GM19467 (cell line): Measurements from ENCODE around the gene ANKRD50.

Experiments
- ATAC-seq: cut with Tn5 transposase; IDR thresholded peaks from one replicate; pipeline ENCODE4 v1.9.1; 2021; ENCODE audit warnings: mild to moderate bottlenecking, moderate library complexity; ENCODE audit not compliant: unreplicated experiment

Gene ANKRD50

DNA sequence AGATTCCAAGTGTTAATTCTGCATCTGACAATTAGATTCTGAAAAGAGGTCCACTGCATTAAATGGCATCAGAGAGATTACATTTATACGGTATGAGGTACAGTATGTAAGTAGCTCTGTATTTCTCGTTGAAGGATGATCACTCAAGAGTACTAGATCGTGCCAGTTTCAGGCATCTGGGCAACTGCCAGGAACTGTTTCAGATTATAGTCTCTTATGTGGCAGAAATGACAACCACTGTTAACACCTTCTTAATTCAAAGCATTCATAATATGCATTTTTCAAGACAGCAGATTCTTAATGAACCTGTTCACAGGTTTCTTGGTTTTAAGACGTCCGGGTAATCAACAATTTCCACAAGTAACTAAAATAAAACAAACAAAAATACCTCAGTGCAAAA is 1.6 kb downstream of the ANKRD50 start:
- no peak for ATAC-seq

DNA sequence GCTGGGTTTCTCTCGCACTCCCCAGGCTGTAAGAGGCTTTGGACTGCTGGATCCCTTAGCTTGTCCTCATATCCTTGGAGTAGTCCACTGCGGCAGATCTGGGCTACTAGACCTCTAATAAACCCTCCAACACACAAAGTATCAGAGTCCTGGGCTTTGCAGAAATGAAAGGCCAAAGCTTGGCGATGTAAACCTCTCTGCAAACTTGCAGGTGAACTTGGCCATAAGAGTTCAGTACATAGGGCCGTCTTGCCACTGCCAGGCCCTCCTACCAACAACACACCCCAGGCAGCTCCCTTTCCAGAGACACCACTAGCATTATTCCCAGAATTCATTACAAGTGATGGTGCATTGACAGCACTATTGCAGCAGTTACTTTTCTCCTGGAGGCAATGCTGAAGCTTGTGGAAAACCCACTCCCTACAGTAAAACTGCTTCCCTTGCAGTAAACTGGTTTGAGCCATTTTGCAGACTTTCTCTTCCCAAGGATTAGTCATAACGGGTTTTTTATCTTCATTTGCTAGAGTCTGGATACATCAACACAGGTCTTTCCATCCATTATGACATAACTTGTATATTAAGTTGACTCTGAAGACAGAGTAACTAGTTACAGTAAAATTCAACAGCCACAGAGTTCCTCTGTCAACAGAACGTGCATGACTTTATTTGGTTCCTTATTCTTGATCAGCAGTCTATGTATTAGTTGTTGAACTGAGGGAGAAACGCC is 2.4 kb downstream of the ANKRD50 start:
- ATAC-seq = no peak

DNA sequence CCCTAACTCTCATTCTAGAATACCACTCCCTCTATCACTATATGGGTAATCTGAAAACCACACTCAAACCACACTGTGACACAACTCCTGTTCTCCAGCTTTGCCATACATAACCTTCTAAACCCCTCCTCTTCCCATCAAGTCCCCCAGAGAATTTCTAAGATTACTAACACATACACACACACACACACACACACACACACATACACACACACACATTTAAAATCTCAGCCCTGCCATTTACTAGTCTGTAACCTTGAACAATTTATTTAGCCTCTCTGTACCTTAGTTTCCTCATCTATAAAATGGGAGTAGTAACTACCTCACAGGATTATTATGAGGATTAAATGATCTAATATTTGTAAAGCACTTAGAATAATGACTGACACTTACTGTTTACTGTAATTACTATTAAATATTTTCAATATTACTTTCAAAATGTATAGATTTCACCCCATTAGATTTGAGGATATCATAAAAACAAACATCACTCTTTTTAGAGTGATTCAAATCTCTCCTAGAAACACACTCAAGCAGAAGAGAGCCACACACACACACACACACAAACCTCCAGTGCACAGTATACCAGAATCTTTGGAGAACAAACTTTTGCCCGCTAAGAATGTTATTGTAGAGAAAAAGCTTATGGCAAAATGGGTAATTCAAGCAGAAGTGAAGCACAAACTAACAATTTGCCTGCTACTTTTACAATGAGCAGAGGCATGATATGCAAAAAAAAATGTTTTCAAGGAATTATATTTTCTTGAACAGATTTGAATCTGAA is 3.8 kb downstream of the ANKRD50 start:
- no peak for ATAC-seq

DNA sequence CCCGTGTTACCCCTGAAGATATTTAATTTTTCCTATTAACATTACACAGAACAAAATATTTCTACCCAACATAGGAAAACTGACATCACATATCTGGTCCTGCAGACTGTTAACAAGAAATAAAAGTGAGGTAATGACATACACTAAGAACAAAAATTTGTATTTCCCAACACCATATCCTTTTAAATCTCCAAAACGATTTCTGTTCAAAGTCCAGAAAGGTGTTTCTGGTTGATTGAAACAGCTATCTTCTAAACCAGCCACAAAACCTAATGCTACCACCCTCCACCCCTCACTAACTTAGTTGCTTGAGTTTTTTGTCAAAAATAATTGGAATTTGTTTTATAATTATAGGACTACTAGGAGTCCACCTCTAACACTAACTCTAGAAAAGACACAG is 7.1 kb downstream of the ANKRD50 start:
- no peak for ATAC-seq

DNA sequence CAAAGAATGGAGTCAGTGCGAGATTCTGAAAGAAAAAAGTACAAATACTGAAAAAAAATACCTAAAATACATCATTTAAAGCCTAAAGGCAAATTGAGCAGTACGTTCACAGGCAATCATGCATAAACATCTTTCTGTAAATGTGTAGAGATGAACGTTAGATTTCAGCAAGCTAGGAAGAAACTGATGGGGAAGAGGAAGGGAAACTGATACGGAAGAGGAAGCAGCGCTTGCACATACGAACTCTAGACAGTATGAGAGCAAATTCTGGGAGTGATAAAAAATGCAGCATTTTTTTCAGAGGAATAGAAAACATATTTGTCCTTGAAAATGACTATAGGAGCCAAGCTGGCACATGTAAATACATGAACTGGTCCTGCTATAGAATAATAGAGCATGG is 9.4 kb downstream of the ANKRD50 start:
- no peak for ATAC-seq

DNA sequence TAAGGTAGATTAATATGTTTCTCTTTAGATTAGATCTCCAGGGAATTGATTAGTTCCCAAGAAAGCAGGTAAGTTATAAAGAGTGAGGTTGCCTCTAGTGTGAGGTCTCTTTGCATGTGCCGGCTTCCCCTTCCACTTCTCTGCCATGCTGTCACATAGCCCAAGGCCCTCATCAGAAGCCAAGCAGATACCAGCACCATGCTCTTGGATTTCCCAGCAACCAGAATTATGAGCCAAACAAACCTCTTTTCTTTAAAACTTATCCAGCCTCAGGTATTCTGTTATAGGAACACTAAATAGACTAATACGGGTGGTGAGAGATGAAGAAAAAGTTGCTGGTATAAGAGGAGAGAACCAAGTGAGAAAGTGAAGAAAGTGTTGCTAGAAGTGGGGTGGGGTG is 15.1 kb downstream of the ANKRD50 start:
- ATAC-seq = no peak

DNA sequence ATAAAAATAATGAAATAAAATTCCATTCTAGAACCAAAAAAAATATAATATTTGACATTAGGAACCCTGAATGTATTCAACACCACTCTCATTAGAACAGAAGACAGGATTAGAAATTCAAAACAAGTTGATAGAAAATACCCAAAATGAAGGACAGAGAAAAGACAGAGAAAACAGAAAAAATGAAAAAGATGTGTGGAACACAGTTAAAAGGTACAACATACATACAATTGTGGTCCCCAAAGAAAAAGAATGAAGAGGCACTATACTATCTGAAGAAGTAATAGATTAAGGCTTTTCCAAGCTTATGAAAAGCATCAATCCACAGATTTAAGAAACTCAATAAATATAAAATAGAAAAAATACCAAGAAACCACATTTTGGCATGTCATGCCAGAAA is 16.4 kb downstream of the ANKRD50 start:
- no peak for ATAC-seq

DNA sequence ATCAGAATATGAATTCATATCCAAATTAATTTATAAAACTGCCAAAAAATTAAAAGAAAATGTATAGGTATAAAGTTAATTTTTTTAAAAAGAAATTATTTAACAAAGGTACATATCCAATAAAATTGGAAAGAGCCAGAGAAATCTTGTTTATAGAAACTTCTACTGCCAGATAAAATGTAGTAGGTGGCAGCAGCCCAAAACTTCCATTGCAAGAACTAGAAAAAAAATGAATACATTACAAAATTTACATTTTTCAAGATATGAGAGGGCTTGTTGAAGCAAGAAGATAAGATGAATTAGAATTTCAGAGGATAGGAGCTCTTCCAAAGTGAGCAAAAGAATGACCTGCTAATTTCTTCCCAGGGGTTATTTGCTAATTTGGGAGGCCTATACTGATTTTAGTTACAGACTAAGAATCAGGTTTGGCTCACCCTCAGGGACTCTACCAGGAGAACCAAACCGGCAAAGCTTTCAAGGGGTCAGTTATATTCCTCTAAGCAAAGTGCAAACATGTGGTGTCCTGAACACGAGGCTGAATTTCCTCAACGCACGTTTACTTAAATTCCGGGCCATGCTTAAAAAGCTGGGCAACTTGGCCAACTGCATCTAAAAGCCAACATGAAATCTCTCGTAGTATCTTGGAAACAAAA is 17.5 kb downstream of the ANKRD50 start:
- ATAC-seq = no peak

DNA sequence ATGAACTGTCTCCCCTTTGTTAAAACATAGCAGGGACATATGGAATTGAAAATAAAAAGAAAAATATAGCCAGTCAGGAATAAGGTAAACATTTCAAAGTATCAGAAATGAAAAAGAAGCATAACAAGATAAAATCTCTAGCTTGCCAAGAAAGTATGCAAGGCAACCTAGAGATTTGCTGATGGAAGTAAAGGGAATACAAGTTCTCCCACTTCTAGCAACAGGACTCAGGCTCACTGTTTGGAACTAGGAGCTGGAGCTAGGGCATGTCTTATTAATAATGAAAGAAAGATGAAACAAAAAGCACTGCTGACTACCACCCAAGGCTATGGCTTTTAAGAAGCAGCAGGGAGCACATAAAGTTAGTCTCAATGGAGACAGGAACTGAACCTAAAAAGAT is 18.2 kb downstream of the ANKRD50 start:
- no peak for ATAC-seq

DNA sequence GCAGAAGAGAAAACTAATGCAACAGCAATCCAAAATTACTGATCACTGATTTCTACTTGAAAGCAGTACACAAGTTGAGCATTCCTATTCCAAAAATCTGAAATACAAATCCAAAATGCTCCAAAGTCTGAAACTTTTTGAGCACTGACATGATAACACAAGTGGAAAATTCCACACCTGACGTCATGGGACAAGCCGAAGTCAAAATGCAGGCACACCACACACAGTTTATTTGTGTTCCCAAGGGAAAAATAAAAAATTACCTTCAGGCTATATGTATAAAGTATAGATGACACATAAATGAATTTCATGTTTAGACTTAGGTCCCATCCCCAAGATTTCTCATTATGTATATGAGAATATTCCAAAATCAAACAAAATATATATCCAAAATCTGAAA is 20.7 kb downstream of the ANKRD50 start:
- ATAC-seq = no peak

DNA sequence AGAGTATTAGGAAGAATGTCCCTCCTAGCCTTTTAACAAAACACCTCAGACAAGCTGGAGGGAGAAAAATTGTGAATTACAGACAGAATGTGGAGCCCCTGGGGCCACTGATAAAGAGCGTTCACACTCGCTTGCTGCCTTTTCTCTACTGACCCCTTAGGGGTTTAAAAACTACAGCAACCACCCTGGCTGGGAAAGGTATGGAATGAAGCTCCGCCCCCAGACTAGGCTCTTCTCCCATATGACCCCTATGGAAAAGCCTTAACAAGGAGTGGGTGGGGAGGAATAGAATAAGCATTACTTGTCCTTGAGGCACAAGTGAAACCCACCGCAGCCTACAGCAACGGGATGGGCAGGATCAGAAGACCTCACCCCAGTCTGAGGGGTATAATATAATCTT is 26.3 kb downstream of the ANKRD50 start:
- ATAC-seq = no peak

DNA sequence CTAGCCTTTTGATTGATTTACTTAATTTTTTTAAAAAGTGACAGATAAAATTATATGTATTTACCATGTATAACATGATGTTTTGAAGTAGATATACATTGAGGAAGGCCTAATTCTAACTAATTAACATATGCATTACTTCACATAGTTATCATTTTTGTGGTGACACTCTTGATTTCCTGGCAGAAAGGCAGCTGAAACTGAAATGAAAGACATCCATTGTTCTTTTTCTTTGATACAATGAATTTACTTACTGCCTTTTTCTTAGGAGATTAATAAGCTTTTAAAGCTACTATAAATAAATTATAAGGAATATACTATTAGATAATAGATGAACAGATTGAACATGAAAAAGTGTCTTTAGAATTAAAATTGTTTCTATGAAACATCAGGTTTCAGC is 26.7 kb downstream of the ANKRD50 start:
- no peak for ATAC-seq

DNA sequence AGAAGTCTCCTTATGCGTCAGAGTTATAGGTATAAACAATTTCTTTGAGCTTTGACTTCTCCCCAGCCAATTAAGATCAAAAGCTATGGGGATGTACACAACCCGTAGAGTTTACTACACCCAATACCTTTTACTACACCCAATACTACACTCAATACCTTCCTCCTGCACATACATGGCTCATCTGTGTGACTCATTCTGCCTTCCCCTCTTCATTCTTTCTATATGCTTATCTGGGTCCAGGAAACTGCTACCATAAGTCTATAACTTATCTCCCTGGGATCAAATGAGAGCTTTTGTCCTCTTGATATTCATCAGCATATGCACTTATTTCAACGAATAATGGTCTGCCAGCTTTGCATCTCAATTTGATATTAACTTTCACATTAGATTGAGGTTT is 28.2 kb downstream of the ANKRD50 start:
- no peak for ATAC-seq

DNA sequence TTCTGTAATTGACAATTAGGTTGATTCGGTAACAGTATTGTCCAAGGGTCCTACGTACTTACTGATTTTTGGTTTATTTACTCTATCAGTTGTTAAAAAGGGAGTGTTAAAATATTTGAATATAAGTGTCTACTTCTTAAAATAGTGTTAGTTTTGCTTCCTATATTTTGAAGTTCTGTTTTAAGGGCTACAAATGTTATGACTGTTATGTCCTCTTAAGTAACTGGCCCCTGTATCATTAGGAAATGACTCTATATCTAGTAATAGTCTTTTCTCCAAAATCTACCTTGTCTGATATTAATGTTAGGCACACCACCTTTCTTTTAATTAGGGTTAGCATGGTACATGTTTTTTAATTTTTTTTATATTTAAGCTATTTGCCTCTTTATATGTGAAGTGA is 30.1 kb downstream of the ANKRD50 start:
- no peak for ATAC-seq

DNA sequence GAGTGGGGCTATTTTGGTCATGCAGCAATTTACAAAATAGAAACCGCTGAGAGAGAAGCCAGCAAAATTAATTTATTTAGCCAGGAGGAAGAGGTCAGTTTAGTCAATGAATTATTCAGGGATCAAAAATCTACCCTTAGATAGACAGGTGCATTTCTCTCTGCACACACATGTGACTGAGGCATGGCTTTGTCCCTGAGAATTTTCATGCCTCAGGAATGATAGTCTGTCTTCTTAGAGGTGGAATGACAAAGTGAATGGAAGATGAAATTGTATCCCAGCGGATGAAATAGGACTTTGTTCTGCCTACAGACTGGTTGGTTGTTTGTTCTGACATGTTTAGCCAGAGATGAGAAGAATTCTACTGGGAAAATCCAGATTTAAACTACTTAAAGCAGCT is 46.0 kb downstream of the ANKRD50 start:
- ATAC-seq = no peak

DNA sequence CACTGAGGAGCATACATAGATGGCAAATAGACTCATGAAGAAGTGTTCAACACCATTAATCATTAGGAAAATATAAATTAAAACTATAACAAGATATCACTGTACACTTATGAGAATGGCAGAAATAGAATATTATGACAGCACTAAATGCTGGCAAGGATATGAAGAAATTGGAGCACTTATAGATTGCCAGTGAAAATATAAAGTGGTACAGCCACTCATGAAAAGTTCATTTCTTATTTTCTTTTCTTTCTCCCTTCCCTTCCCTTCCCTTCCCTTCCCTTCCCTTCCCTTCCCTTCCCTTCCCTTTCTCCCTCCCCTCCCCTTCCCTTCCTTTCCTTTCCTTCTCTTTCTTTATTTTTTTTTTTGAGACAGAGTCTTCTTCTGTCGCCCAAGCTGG is 53.7 kb downstream of the ANKRD50 start:
- no peak for ATAC-seq

DNA sequence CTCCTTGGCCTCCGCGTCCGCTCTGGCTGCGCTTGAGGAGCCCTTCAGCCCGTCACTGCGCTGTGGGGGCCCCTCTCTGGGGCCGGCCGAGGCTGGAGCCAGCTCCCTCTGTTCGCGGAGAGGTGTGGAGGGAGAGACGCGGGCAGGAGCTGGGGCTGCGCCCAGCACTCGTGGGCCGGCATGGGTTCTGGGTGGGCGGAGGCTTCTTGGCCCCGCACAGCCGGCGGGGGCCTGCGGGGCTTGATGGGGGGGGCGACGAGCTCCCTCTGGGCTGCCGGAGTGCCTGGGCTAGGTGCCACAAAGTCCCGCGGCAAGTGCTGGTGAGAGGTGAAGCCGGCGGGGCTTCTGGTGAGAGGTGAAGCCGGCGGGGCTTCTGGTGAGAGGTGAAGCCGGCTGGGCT is 61.9 kb downstream of the ANKRD50 start:
- ATAC-seq = no peak

DNA sequence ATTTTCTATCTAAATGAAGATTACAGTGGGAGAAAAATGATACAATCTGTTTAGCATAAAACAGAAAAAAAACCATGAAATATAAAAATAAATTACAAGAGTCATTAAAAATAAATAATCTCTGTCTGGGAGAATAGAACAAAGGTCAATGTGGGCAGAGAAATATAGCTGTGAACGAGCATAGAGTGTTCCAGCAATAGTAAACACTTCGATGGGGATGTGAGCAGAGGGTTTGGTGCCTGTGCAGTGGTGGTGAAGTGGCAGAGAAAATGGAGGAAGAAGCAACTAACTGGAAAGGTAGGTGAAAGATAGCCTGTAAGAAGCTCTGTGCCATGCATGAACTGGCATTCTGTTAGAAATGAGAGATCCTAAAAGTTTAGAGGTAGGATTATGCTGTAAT is 64.9 kb downstream of the ANKRD50 start:
- no peak for ATAC-seq

DNA sequence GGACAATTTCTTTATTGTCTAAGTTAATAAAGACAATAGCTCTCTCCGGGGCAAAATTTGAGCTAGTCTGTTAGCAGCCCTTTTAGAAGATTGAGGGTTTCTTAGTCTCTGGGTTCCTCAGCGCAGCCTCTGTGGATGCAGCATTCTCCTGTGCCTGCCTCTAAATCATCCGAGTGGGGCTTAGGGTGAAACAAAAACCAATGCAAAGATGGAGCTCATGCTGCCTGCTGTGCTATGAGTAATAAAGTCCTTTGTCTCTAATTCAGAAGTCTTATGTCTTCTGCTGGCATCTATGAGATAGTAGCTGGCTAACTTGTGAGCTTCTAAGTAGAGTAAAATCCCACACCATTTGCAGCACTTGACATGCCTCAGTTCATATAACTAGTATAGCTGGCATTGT is 67.9 kb downstream of the ANKRD50 start:
- no peak for ATAC-seq

DNA sequence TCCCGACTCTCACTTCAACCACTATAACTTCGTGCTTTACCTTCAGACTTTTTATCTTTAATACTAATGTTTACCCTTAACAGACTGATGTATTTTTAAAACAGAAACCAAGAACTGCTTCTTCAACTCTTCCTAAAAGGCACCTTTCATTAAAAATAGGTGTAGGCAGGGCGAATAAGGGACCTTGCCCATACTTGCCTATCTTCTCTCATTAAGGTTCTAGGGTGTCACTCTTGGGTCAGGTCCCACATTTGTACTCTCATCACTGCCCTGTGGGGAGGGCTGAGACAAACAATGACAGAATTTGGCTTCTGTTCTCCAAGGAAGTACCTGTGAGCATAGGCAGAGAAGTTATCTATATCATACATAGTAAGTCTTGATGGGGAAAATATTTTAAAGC is 69.7 kb downstream of the ANKRD50 start:
- no peak for ATAC-seq

DNA sequence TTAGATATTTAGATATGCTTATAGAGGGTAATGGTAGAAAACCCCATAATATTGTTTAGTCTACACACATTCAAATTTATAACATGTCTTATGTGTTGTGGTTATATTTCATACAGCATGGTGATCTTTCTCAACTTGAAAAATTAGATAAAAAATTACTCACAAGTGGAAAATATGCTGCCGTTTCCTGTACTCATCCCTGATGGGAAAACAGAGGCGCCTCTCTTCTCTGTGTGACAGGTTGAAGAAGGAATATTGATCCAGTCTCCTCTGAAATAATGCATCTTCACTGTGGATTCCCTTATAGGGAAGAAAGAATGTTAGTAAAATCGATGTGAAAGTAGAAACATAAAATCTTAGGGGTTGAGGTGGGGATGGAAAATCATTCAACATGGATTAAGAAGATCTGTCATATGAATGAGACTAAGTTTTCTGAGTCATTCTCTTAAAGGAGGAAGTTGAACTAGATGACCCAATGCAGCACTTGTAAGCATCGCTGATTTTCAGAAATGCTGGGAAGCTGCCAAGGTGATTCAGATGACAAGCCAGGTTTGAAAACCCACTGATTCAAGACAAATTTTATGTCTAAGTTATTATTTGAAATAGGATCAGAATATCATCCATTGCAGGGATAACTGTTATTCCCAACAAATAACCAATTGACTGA is 70.7 kb downstream of the ANKRD50 start:
- ATAC-seq = no peak
